Colonic mucosa (tissue), 4 donors: ENCODE data around the gene SLC38A10. TPM values are rescaled to one million over a fixed set of nuclear protein-coding genes. Genes with fewer than 3 reads are reported as not detected.

Source experiments
- DNase-seq: peaks from one replicate; pipeline ENCODE4 v3.0.0-alpha.2; 2020
- H3K27ac ChIP-seq: fragments of 200-600 bp; one replicate; pipeline ENCODE4 v1.8.0; 2021
- H3K27me3 ChIP-seq: fragments of 200-600 bp; one replicate; pipeline ENCODE4 v1.8.0; 2021
- H3K36me3 ChIP-seq: fragments of 200-600 bp; one replicate; pipeline ENCODE4 v1.8.0; 2021
- H3K4me1 ChIP-seq: fragments of 200-600 bp; one replicate; pipeline ENCODE4 v1.8.0; 2021; ENCODE audit warnings: mild to moderate bottlenecking
- H3K4me3 ChIP-seq: fragments of 200-600 bp; one replicate; pipeline ENCODE4 v1.8.0; 2021
- H3K9ac ChIP-seq, 2 donors: one replicate each; pipeline ENCODE4 v1.7.0; 2013; ENCODE audit warnings: control low read depth in 2 of 2, low read depth in 2 of 2, low read length in 2 of 2
- H3K9me3 ChIP-seq: fragments of 200-600 bp; one replicate; pipeline ENCODE4 v1.8.0; 2021
- CTCF ChIP-seq: fragments of 200-600 bp; IDR thresholded peaks from one replicate; pipeline ENCODE4 v1.8.0; 2022; ENCODE audit warnings: antibody characterized with exemption, mild to moderate bottlenecking
- intact Hi-C: fragments of 100-400 bp; cut with DNase I; formaldehyde crosslinking; loops from one replicate; pipeline ENCODE4 v1.14.1; 2022
- total RNA-seq, 2 donors: library from RNA; stranded (reverse); fragmentation: NEBNext Ultra II Directional in 1 of 2; extraction: Animal tissue kit (Norgen Biotek cat#: 25700) in 1 of 2; gene quantifications; one replicate each; pipeline ENCODE4 v1.2.1, GENCODE V29; 2021
- donor health status: healthy.
- donor health status: DM: no; HTN: no; CAD: no.
- donor health status: DM: no; HTN: no; CAD: no.

The SLC38A10 gene
- total RNA-seq, result 100 to 1,000 TPM in 1 of 2 donors, 10 to 100 TPM in 1; 67.5 to 139 TPM

DNA sequence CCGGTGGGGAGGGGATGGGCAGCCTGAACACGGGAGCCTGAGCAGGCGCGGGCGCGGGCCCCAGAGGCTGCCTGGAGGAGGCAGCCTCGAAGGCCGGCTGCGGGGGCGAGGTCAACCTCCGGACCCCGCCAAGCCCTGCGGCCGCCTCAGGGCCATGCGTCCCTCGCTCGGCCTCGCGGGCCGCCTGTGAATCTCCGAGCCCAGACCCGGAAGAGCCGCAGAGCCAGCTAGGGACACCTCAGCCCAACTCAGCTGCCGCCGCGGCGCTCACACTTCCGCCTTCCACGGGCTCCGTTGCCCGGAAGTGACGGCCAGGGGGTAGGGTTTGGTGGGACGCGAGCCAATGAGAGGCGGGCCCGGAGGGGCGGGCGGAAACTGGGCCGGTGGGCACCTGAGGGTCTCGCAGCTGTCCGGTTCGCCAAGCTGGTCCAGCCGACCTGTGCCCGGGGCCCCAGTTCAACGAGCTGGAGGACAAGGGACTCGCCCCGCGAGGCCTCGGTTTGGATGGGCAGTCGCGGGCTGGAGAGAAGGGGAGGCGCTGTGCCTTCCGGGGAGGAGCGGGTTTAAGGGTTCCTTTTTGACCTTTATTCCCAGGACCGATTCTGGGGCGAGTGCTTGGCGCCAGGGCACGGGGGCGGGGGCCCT, at the start of gene SLC38A10:
Gene SLC38A10 (minus strand): TSS at position 277 of the 645 bp plus-strand sequence. CDS start 386 bp downstream, outside the sequence.
- no peaks in the 10 kb centered on the region for H3K9me3 ChIP-seq
- H3K4me3 ChIP-seq, result peak within 1 kb of the TSS; percentile 77
- H3K4me1 ChIP-seq, result peaks cover 4% of the 10 kb centered on the region
- intact Hi-C loops, result no loop called here
- TF ChIP-seq CTCF, result no peak
- peak within 1 kb of the TSS; percentile 90 to 96 for H3K9ac ChIP-seq
- no peaks in the 10 kb centered on the region for H3K27me3 ChIP-seq
- DNase-seq, result peak; percentile 96
- peak within 1 kb of the TSS; percentile 90 for H3K27ac ChIP-seq
- H3K36me3 ChIP-seq, result no peaks in the 10 kb centered on the region

DNA sequence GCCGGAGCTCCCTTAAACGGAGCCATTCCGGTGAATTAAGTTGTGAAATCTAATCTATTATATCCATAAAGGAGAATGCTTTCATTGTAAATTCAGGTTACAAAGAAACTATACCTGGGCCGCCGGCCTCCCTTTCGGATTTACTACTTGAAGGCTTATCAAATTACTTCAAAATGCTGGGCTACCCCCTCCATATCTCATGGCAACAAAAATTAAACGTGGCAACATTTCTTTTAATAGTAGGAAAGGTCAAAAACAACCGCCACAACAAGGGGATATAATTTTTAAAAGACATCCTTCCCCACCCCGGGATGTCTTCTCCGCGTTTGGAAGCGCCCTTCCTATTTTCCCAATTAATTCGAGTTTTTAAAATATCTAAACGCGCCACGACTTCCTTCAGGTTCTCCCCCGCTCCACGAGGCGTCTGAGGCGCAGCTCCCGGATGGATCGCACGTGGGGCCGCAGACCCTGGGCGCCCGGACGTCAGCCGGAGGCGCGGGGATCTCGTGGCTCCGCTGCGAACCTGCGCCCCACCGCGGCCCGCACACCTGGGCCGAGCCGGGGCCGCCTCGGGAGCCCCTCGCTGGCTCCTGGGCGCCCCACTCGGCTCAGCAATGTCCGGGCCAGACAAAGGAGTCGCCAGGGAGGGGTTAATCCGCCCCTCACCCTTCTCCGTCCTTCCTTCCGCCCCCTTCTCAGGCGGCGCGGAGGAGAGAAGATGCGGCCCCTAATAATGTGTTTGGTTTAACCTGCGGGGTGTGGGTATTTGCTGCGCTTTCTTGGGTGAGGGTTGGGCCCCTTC, 47.4 kb upstream of the SLC38A10 start:
- Histone ChIP-seq H3K36me3 (no peaks in the 10 kb centered on the region), H3K4me1 (peaks cover 21% of the 10 kb centered on the region), H3K9me3 (no peaks in the 10 kb centered on the region), H3K9ac (peak overlapping the region; percentile 82 to 86), H3K27me3 (peaks cover 8% of the 10 kb centered on the region), H3K4me3 (peak overlapping the region; percentile 80), H3K27ac (peak overlapping the region; percentile 97)
- intact Hi-C loops, result no loop called here
- TF ChIP-seq CTCF, result no peak
- no peak for DNase-seq

DNA sequence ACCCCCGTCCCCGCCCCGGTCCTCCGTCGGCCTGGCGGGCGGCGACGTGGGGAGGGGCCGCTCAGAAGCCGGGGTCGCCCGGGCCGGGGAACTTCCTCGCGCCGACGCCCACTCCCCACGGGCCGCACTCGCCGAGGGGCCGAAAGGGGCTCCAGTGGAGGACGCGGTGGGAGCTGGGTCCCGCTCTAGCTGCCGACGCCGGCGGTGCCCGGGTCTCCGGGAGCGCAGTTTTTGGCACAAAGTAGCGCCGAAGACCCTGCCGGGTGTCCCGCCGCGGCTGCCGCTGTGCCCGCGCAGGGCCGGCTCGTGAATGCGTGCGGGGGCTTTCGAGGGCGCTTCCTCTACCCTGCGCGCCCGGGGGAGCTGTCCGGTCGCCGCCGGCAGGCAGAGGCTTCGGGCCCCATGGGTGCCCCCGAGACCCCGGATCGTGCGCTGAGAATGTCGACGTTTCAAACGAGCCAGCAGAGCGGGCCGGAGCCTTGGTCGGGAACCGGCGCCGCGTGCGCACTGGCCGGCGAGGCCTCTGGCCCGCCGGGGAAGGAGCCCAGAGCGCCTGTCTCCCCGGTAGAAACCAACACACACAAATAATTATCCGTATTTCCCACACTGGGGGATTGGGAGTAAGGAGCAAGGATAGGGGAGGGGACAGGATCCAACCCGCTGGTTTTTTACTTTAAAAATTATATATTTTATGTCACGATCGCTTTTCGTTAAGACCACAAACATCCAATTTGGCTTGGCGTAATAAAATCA, 46.6 kb upstream of the SLC38A10 start:
- peak overlapping the region; percentile 97 for H3K27ac ChIP-seq
- no peaks in the 10 kb centered on the region for H3K9me3 ChIP-seq
- TF ChIP-seq CTCF, result no peak
- peaks cover 8% of the 10 kb centered on the region for H3K27me3 ChIP-seq
- H3K4me3 ChIP-seq, result peak overlapping the region; percentile 44
- no peak for DNase-seq
- H3K36me3 ChIP-seq, result no peaks in the 10 kb centered on the region
- intact Hi-C loops, result no loop called here
- H3K4me1 ChIP-seq, result peaks cover 27% of the 10 kb centered on the region
- H3K9ac ChIP-seq, result peak overlapping the region; percentile 82 to 86

- H3K27me3 ChIP-seq, result peaks cover 8% of the 10 kb centered on the region
Measured at GRCh38 chr17:81340607-81341515, 45.8 kb upstream of the SLC38A10 start.

More at GRCh38 chr17:81340607-81341515, 45.8 kb upstream of the SLC38A10 start:
- peak overlapping the region; percentile 97 for H3K27ac ChIP-seq
- TF ChIP-seq CTCF, result no peak
- no peaks in the 10 kb centered on the region for H3K9me3 ChIP-seq
- H3K36me3 ChIP-seq, result no peaks in the 10 kb centered on the region
- H3K4me1 ChIP-seq, result peaks cover 28% of the 10 kb centered on the region
- intact Hi-C loops, result no loop called here
- peak overlapping the region; percentile 44 for H3K4me3 ChIP-seq
- DNase-seq, result no peak
- peak overlapping the region; percentile 70 to 86 for H3K9ac ChIP-seq
